Stimulated activated CD4-positive, alpha-beta T cell treated with anti-CD3 and anti-CD28 coated beads, Interleukin-2, amount 100 ng/mL, for 4 hours (primary cell): ENCODE results near the gene AGAP6.
"Not testable (repeated sequence)": the region's sequence is repeated elsewhere in the genome, so short reads cannot be mapped to it uniquely, and the experiment has no call there.

Source experiments
- DNase-seq: peaks from one replicate; pipeline ENCODE4 v3.0.0-alpha.2; 2020; ENCODE audit warnings: low read depth

The AGAP6 gene

GRCh38 chr10:49988376-49988775 is at the start of gene AGAP6:
Gene AGAP6, plus strand, starts transcription at chr10:49988406. Its CDS starts 310 bp downstream, at chr10:49988716.
- not testable (repeated sequence) for DNase-seq

- peak; percentile 61 for DNase-seq
Measured at GRCh38 chr10:49941447-49942338, 46.5 kb upstream of the AGAP6 start, which contains the start of the genes PARG and TIMM23B. Gene PARG, minus strand, starts transcription at chr10:49942027. Its CDS starts 302 bp downstream, at chr10:49941725. Gene TIMM23B, plus strand, starts transcription at chr10:49942053. Its CDS starts 142 bp downstream, at chr10:49942195.

- DNase-seq: not testable (repeated sequence)
Measured at GRCh38 chr10:49942339-49942705, 45.9 kb upstream of the AGAP6 start.

- not testable (repeated sequence) for DNase-seq
Measured at GRCh38 chr10:49943607-49944006, 44.6 kb upstream of the AGAP6 start.

- not testable (repeated sequence) for DNase-seq
Measured at GRCh38 chr10:49948142-49948541, 40.1 kb upstream of the AGAP6 start.

GRCh38 chr10:49948737-49949136 is 39.5 kb upstream of the AGAP6 start:
- not testable (repeated sequence) for DNase-seq

GRCh38 chr10:49952006-49952405 is 36.2 kb upstream of the AGAP6 start:
- not testable (repeated sequence) for DNase-seq

GRCh38 chr10:49953122-49953521 is 35.1 kb upstream of the AGAP6 start:
- DNase-seq: not testable (repeated sequence)

- DNase-seq: not testable (repeated sequence)
Measured at GRCh38 chr10:49970331-49970857, 17.8 kb upstream of the AGAP6 start.

GRCh38 chr10:49971466-49971865 is 16.7 kb upstream of the AGAP6 start:
- DNase-seq: not testable (repeated sequence)

- DNase-seq: not testable (repeated sequence)
Measured at GRCh38 chr10:49972094-49972493, 16.1 kb upstream of the AGAP6 start.

- DNase-seq: not testable (repeated sequence)
Measured at GRCh38 chr10:49977756-49978155, 10.4 kb upstream of the AGAP6 start.

GRCh38 chr10:49987207-49987606 is 999 bp upstream of the AGAP6 start:
- DNase-seq: not testable (repeated sequence)

- DNase-seq: not testable (repeated sequence)
Measured at GRCh38 chr10:49995321-49995720, 7.1 kb downstream of the AGAP6 start.

- not testable (repeated sequence) for DNase-seq
Measured at GRCh38 chr10:50014024-50014423, 25.8 kb downstream of the AGAP6 start.

- not testable (repeated sequence) for DNase-seq
Measured at GRCh38 chr10:50015596-50016220, 27.5 kb downstream of the AGAP6 start.

- DNase-seq: not testable (repeated sequence)
Measured at GRCh38 chr10:50016926-50017325, 28.7 kb downstream of the AGAP6 start.

GRCh38 chr10:50017646-50018045 is 29.4 kb downstream of the AGAP6 start:
- DNase-seq: not testable (repeated sequence)

- DNase-seq: not testable (repeated sequence)
Measured at GRCh38 chr10:50019279-50019678, 31.1 kb downstream of the AGAP6 start.

GRCh38 chr10:50020451-50021024 is 32.3 kb downstream of the AGAP6 start:
- not testable (repeated sequence) for DNase-seq

GRCh38 chr10:50021646-50022045 is 33.4 kb downstream of the AGAP6 start:
- DNase-seq: no peak
